Lower leg skin (tissue), 3 donors: ENCODE data around the gene THUMPD2.

Source experiments
- POLR2A ChIP-seq, 2 donors: fragments of 450-650 bp; IDR thresholded peaks; one replicate each; pipeline ENCODE4 v1.6.1; 2016 to 2017; ENCODE audit warnings: antibody characterized with exemption in 2 of 2, mild to moderate bottlenecking in 1 of 2, moderate library complexity in 1 of 2
- TF ChIP-seq, protein P1 (sequence below), 3 donors: fragments of 450-650 bp; IDR thresholded peaks; one replicate each; pipeline ENCODE4 v1.5.1; 2016; ENCODE audit warnings: antibody characterized with exemption in 3 of 3, mild to moderate bottlenecking in 3 of 3, moderate library complexity in 2 of 3

DNA sequence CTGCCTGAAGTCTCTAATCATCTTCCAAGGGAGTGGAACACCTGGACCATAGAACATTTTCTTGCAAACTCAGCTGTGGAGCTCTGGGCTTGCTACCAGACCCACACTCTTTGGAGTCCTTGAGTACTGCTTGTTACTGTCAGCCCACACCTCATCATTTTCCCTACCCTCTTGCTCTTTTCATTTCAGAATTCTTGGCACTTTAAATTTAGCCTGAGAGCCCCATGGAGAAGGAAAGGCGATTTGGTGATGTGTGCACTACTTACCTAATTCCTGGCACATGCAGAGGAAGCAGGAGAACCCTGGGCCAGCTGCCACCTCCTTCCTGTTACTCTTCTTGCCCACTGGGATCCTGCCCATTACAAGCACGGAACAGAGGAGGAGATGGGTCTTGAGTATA, 81.6 kb downstream of the THUMPD2 start:
- no peak for TF ChIP-seq POLR2A (IDR thresholded peaks at IDR 0.05)
- TF ChIP-seq, protein P1, sequence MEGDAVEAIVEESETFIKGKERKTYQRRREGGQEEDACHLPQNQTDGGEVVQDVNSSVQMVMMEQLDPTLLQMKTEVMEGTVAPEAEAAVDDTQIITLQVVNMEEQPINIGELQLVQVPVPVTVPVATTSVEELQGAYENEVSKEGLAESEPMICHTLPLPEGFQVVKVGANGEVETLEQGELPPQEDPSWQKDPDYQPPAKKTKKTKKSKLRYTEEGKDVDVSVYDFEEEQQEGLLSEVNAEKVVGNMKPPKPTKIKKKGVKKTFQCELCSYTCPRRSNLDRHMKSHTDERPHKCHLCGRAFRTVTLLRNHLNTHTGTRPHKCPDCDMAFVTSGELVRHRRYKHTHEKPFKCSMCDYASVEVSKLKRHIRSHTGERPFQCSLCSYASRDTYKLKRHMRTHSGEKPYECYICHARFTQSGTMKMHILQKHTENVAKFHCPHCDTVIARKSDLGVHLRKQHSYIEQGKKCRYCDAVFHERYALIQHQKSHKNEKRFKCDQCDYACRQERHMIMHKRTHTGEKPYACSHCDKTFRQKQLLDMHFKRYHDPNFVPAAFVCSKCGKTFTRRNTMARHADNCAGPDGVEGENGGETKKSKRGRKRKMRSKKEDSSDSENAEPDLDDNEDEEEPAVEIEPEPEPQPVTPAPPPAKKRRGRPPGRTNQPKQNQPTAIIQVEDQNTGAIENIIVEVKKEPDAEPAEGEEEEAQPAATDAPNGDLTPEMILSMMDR (IDR thresholded peaks at IDR 0.05) = no peak
